Measurements from ENCODE around the gene ACTG1.
A peak's percentile ranks its signal among the peaks of the same experiment; 100 is the strongest.

- TF ChIP-seq CHD1 (IDR thresholded peaks at IDR 0.05; ENCODE audit: low read depth, low read length) (no peak), CTCF (conservative IDR thresholded peaks at IDR 0.05; ENCODE audit: low read depth, low read length) (no peak), MXI1 (IDR thresholded peaks at IDR 0.05; ENCODE audit: borderline replicate concordance, low read depth, low read length) (no peak), SMC3 (IDR thresholded peaks at IDR 0.05; ENCODE audit: low read depth, low read length) (no peak), FOS (IDR thresholded peaks at IDR 0.05; ENCODE audit: low read depth, low read length) (no peak), POLR2A (IDR thresholded peaks at IDR 0.05; ENCODE audit: low read depth, low read length) (no peak), BHLHE40 (IDR thresholded peaks at IDR 0.05; ENCODE audit: low read depth, low read length) (peak; percentile 91), CEBPB (IDR thresholded peaks at IDR 0.05; ENCODE audit: low read depth, low read length) (no peak)
Measured at GRCh38 chr17:81523402-81524038, 10.9 kb upstream of the ACTG1 start.
